ENCODE results near the gene ZNF292.

The ZNF292 gene

DNA sequence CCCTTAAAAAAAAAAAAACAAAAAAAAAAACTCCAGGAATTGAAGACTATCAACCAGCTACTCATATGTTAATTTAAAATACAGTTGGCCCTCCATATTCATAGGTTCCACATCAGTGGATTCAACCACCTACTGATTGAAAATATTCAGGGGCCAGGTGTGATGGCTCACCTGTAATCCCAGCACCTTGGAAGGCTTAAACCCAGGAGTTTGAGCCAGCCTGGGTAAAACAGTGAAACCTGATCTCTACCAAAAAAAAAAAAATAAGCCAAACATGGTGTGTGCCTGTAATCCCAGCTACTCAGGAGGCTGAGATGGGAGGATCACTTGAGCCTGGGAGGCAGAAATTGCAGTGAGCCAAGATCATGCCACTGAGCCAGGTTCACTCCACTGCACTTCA is 94.7 kb downstream of the ZNF292 start:
- peaks cover 12% of the 10 kb centered on the region for H3K4me1 ChIP-seq (ENCODE audit: low read length)
- H2AFZ ChIP-seq (ENCODE audit: low read depth, low read length) = no peak overlapping the region
- no peaks in the 10 kb centered on the region for H3K9me3 ChIP-seq (ENCODE audit: insufficient read depth, low read length)
- H3K27ac ChIP-seq (ENCODE audit: low read length) = no peak overlapping the region
- peaks cover 18% of the 10 kb centered on the region for H3K36me3 ChIP-seq (replicated peaks; ENCODE audit: low read depth, low read length)
- peaks cover 18% of the 10 kb centered on the region for H4K20me1 ChIP-seq (ENCODE audit: insufficient read depth, low read length)
- H3K79me2 ChIP-seq (ENCODE audit: low read length) = no peaks in the 10 kb centered on the region
- no peak overlapping the region for H3K4me2 ChIP-seq (ENCODE audit: low read length)
- H3K27me3 ChIP-seq (ENCODE audit: low read depth, low read length) = no peaks in the 10 kb centered on the region
- H3K9ac ChIP-seq (ENCODE audit: low read length) = no peak overlapping the region
- no peak overlapping the region for H3K4me3 ChIP-seq (ENCODE audit: low read length)
- TF ChIP-seq, protein P1, sequence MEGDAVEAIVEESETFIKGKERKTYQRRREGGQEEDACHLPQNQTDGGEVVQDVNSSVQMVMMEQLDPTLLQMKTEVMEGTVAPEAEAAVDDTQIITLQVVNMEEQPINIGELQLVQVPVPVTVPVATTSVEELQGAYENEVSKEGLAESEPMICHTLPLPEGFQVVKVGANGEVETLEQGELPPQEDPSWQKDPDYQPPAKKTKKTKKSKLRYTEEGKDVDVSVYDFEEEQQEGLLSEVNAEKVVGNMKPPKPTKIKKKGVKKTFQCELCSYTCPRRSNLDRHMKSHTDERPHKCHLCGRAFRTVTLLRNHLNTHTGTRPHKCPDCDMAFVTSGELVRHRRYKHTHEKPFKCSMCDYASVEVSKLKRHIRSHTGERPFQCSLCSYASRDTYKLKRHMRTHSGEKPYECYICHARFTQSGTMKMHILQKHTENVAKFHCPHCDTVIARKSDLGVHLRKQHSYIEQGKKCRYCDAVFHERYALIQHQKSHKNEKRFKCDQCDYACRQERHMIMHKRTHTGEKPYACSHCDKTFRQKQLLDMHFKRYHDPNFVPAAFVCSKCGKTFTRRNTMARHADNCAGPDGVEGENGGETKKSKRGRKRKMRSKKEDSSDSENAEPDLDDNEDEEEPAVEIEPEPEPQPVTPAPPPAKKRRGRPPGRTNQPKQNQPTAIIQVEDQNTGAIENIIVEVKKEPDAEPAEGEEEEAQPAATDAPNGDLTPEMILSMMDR (IDR thresholded peaks at IDR 0.05; ENCODE audit: low read depth, low read length) = no peak
- TF ChIP-seq EZH2phosphoT487 (IDR thresholded peaks at IDR 0.05; ENCODE audit: low read depth) = no peak

DNA sequence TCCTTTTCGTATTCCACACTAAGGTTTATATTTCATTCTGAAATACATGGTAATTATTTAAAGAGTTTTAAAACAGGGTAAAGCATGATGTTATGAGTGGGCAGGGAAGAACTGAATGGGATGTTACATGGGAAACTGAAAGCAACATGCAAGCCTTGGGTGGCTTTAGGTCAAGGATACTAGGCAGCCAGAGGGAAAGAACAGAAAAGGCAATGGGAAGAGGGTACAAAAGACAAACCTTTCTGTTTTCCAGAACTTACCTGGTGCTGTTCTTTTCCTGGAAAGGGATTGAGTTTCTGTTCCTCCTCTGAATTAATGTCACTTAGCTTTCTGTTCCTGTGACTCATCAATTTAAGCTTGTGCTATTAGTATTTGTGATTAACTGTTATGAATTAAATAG is 95.9 kb downstream of the ZNF292 start:
- Histone ChIP-seq H3K27me3 (ENCODE audit: low read depth, low read length) (no peaks in the 10 kb centered on the region), H2AFZ (ENCODE audit: low read depth, low read length) (no peak overlapping the region), H3K9me3 (ENCODE audit: insufficient read depth, low read length) (no peaks in the 10 kb centered on the region), H3K79me2 (ENCODE audit: low read length) (no peaks in the 10 kb centered on the region), H3K4me2 (ENCODE audit: low read length) (no peak overlapping the region), H4K20me1 (ENCODE audit: insufficient read depth, low read length) (peaks cover 22% of the 10 kb centered on the region), H3K4me1 (ENCODE audit: low read length) (peaks cover 12% of the 10 kb centered on the region), H3K27ac (ENCODE audit: low read length) (no peak overlapping the region), H3K4me3 (ENCODE audit: low read length) (no peak overlapping the region), H3K9ac (ENCODE audit: low read length) (no peak overlapping the region), H3K36me3 (replicated peaks; ENCODE audit: low read depth, low read length) (peaks cover 28% of the 10 kb centered on the region)
- TF ChIP-seq EZH2phosphoT487 (IDR thresholded peaks at IDR 0.05; ENCODE audit: low read depth) = no peak
- TF ChIP-seq, protein P1 (IDR thresholded peaks at IDR 0.05; ENCODE audit: low read depth, low read length) = no peak

DNA sequence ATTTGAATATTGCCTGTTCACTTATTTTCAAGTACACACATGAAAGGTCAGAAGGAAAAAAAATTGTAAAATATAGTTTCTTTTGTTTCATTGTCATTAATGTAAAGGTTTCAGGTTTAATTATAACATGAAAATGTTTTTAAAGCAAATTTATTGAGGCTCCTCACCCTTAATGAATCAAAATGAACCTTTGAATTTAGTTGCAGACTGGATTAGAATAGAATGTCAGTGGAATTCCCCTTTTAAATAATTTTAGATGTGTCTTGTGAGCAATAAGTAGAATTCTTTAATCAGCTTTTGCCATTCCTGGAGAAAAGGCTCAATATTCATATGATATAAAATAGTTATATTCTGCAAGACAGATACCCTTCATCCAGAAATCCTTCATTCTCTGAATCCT is 96.4 kb downstream of the ZNF292 start:
- Histone ChIP-seq H3K27ac (ENCODE audit: low read length) (no peak overlapping the region), H3K4me3 (ENCODE audit: low read length) (no peak overlapping the region), H3K36me3 (replicated peaks; ENCODE audit: low read depth, low read length) (peaks cover 33% of the 10 kb centered on the region)

DNA sequence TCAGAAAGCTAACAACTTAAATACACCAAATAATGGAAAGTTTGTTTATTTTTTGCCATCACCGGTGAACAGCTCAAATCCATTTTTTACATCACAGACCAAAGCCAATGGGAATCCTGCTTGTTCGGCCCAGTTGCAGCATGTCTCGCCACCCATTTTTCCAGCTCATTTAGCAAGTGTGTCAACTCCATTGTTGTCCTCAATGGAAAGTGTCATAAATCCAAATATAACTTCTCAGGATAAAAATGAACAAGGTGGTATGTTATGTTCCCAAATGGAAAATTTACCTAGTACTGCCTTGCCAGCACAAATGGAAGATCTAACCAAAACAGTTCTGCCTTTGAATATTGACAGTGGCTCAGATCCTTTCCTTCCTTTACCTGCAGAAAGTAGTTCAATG is 101.7 kb downstream of the ZNF292 start:
- Histone ChIP-seq H3K27me3 (ENCODE audit: low read depth, low read length) (no peaks in the 10 kb centered on the region), H3K27ac (ENCODE audit: low read length) (no peak overlapping the region), H3K36me3 (replicated peaks; ENCODE audit: low read depth, low read length) (peaks cover 58% of the 10 kb centered on the region), H3K4me1 (ENCODE audit: low read length) (peaks cover 6% of the 10 kb centered on the region), H2AFZ (ENCODE audit: low read depth, low read length) (no peak overlapping the region), H3K4me2 (ENCODE audit: low read length) (no peak overlapping the region), H3K9me3 (ENCODE audit: insufficient read depth, low read length) (no peaks in the 10 kb centered on the region), H3K79me2 (ENCODE audit: low read length) (no peaks in the 10 kb centered on the region), H3K4me3 (ENCODE audit: low read length) (no peak overlapping the region), H4K20me1 (ENCODE audit: insufficient read depth, low read length) (peaks cover 10% of the 10 kb centered on the region; the same call in 1 of the 2 replicates), H3K9ac (ENCODE audit: low read length) (no peak overlapping the region)
- TF ChIP-seq, protein P1 (IDR thresholded peaks at IDR 0.05; ENCODE audit: low read depth, low read length) = no peak

More for the DNA sequence above, 96.4 kb downstream of the ZNF292 start:
- peaks cover 24% of the 10 kb centered on the region for H4K20me1 ChIP-seq (ENCODE audit: insufficient read depth, low read length)
- no peak overlapping the region for H2AFZ ChIP-seq (ENCODE audit: low read depth, low read length)
- no peaks in the 10 kb centered on the region for H3K27me3 ChIP-seq (ENCODE audit: low read depth, low read length)
- no peak for TF ChIP-seq EZH2phosphoT487 (IDR thresholded peaks at IDR 0.05; ENCODE audit: low read depth)
- TF ChIP-seq, protein P1 (IDR thresholded peaks at IDR 0.05; ENCODE audit: low read depth, low read length) = no peak
- no peaks in the 10 kb centered on the region for H3K9me3 ChIP-seq (ENCODE audit: insufficient read depth, low read length)
- H3K4me2 ChIP-seq (ENCODE audit: low read length) = peak overlapping the region; percentile 8; the same call in 1 of the 2 replicates
- H3K4me1 ChIP-seq (ENCODE audit: low read length) = peaks cover 12% of the 10 kb centered on the region
- H3K9ac ChIP-seq (ENCODE audit: low read length) = no peak overlapping the region
- no peaks in the 10 kb centered on the region for H3K79me2 ChIP-seq (ENCODE audit: low read length)

All from OCI-LY3 (cell line).